ENCODE measurements around the gene CCT8.

GRCh38 chr21:29053011-29053553 lies 20.4 kb downstream of the CCT8 start:
- TF ChIP-seq CTCF (conservative IDR thresholded peaks at IDR 0.05) (no peak), EZH2 (IDR thresholded peaks at IDR 0.05; ENCODE audit: low read depth) (no peak)

Measured in PC-9 (cell line).